ENCODE data around the gene ARHGAP28. TPM values are rescaled to one million over a fixed set of nuclear protein-coding genes. Genes with fewer than 3 reads are reported as not detected.

The ARHGAP28 gene
- total RNA-seq, 2 experiments from 2014 or later = not detected

GRCh38 chr18:6807515-6808257, 78.2 kb downstream of the ARHGAP28 start:
- POLR2A ChIA-PET = no interaction called here
- H3K27me3 Mint-ChIP-seq = peaks cover 1% of the 10 kb centered on the region
- ATAC-seq (no peak), DNase-seq (no peak)
- peaks cover 1% of the 10 kb centered on the region for H3K9me3 Mint-ChIP-seq
- H3K36me3 Mint-ChIP-seq (ENCODE audit: low read depth) = no peaks in the 10 kb centered on the region
- TF ChIP-seq, protein P1, sequence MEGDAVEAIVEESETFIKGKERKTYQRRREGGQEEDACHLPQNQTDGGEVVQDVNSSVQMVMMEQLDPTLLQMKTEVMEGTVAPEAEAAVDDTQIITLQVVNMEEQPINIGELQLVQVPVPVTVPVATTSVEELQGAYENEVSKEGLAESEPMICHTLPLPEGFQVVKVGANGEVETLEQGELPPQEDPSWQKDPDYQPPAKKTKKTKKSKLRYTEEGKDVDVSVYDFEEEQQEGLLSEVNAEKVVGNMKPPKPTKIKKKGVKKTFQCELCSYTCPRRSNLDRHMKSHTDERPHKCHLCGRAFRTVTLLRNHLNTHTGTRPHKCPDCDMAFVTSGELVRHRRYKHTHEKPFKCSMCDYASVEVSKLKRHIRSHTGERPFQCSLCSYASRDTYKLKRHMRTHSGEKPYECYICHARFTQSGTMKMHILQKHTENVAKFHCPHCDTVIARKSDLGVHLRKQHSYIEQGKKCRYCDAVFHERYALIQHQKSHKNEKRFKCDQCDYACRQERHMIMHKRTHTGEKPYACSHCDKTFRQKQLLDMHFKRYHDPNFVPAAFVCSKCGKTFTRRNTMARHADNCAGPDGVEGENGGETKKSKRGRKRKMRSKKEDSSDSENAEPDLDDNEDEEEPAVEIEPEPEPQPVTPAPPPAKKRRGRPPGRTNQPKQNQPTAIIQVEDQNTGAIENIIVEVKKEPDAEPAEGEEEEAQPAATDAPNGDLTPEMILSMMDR (IDR thresholded peaks at IDR 0.05) = no peak
- no peak overlapping the region for H3K4me3 Mint-ChIP-seq
- no peak overlapping the region for H3K27ac Mint-ChIP-seq
- intact Hi-C loops (cut with micrococcal nuclease) = no loop called here
- CTCF ChIA-PET = no interaction called here
- no peaks in the 10 kb centered on the region for H3K4me1 Mint-ChIP-seq (ENCODE audit: low read depth)

DNA sequence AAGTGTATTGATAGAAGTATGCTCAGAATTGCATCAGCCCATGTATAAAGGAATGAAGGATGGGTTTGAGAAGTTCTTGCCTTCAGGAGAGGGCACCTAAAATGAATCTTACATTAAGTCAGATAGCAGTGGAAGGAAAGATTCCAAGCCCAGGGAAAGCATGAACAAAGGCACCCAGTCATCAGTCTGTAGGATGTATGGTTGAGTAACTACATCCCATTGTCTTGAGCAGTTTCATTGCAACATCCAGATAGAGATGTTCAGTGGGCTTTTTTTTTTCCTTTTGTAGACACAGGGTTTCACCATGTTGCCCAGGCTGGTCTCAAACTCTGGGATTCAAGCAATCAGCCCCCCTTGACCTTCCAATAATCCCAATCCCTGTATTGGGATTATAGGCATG, 80.7 kb downstream of the ARHGAP28 start:
- ChIA-PET POLR2A (no interaction called here), CTCF (no interaction called here)
- Mint-ChIP-seq H3K27me3 (peaks cover 1% of the 10 kb centered on the region), H3K36me3 (ENCODE audit: low read depth) (no peaks in the 10 kb centered on the region), H3K4me1 (ENCODE audit: low read depth) (no peaks in the 10 kb centered on the region), H3K27ac (no peak overlapping the region), H3K4me3 (no peak overlapping the region), H3K9me3 (peaks cover 2% of the 10 kb centered on the region)
- TF ChIP-seq, protein P1 (IDR thresholded peaks at IDR 0.05) = no peak
- no peak for ATAC-seq
- DNase-seq = no peak
- intact Hi-C loops (cut with micrococcal nuclease) = no loop called here

DNA sequence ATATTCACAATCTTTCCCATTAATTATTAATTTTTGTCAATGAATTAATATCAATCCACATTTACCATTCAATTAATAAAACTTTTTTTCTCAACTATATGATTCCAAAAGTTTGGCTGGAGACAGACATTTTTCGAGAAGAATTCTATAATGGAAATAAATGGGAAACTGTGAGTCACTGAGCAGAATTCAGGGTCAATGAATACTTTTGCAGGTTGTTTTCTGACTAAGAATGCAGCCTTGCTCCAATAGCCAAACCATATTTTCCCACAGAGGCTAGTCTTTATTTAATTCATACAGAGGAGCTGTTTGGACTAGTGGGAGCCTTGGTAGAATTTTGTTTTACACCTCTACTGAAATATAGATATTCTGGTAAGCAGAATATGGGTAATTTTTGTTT, 82.3 kb downstream of the ARHGAP28 start:
- intact Hi-C loops (cut with micrococcal nuclease) = no loop called here
- DNase-seq (no peak), ATAC-seq (no peak)
- Mint-ChIP-seq H3K4me3 (no peak overlapping the region), H3K27me3 (peaks cover 1% of the 10 kb centered on the region), H3K9me3 (peaks cover 2% of the 10 kb centered on the region), H3K4me1 (ENCODE audit: low read depth) (no peaks in the 10 kb centered on the region), H3K36me3 (ENCODE audit: low read depth) (no peaks in the 10 kb centered on the region), H3K27ac (no peak overlapping the region)
- ChIA-PET CTCF (no interaction called here), POLR2A (interaction anchor here (0.8 kb wide), 1 partner anchor 32 kb away, joined by 3 read pairs; no protein-coding TSS in a partner anchor)
- TF ChIP-seq, protein P1 (IDR thresholded peaks at IDR 0.05) = no peak

- Mint-ChIP-seq H3K4me1 (ENCODE audit: low read depth) (no peaks in the 10 kb centered on the region), H3K27ac (no peak overlapping the region), H3K4me3 (no peak overlapping the region), H3K36me3 (ENCODE audit: low read depth) (no peaks in the 10 kb centered on the region), H3K27me3 (no peaks in the 10 kb centered on the region), H3K9me3 (peaks cover 2% of the 10 kb centered on the region)
- DNase-seq (no peak), ATAC-seq (no peak)
- TF ChIP-seq, protein P1 (IDR thresholded peaks at IDR 0.05) = no peak
- CTCF ChIA-PET = no interaction called here
- intact Hi-C loops (cut with micrococcal nuclease) = no loop called here
- POLR2A ChIA-PET = no interaction called here
These were observed 85.4 kb downstream of the ARHGAP28 start for GRCh38 chr18:6814882-6815425.

GRCh38 chr18:6816154-6816553, 86.6 kb downstream of the ARHGAP28 start:
- TF ChIP-seq, protein P1 (IDR thresholded peaks at IDR 0.05) = no peak
- Mint-ChIP-seq H3K4me1 (ENCODE audit: low read depth) (no peaks in the 10 kb centered on the region), H3K36me3 (ENCODE audit: low read depth) (no peaks in the 10 kb centered on the region), H3K27me3 (no peaks in the 10 kb centered on the region), H3K9me3 (peaks cover 4% of the 10 kb centered on the region), H3K27ac (no peak overlapping the region), H3K4me3 (no peak overlapping the region)
- DNase-seq (no peak), ATAC-seq (no peak)
- CTCF ChIA-PET = no interaction called here
- POLR2A ChIA-PET = no interaction called here
- intact Hi-C loops (cut with micrococcal nuclease) = no loop called here
